ENCODE results near the gene CGNL1.

The CGNL1 gene

DNA sequence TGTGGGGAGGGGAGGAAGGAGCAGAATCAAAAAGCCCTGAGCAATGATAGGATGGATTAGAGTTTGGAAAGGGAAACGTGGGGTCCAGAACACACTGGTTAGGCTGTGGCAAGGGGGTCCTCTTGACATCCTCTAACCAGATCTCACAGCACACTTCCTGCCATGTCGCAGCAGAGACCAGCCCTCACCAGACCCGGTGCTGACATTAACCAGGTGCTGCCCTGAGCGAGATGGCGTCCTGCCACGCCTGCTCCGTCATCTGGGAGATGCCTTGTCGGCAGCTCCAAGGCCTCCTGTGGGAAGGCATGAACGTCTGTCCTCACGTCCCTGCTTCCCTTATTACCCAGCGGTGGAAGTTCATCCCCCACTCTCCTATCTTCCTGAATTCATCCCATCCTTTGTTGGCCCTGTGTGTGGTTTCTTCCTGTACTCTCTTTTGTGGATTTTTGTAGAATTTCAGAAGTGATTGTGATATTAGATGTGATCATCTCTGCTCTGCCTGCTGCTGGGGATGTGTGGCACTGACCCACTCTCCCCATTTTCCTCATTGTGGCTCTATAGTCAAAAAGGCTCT lies 186.0 kb downstream of the CGNL1 start:
- no peak for ATAC-seq (ENCODE audit: insufficient read depth, low read depth)
- no peak for DNase-seq
- Histone ChIP-seq H3K79me2 (ENCODE audit: insufficient read depth, low read length) (no peaks in the 10 kb centered on the region), H3K4me2 (ENCODE audit: insufficient read depth, low read length) (no peak overlapping the region), H3K27ac (ENCODE audit: low read length) (no peak overlapping the region), H3K9ac (ENCODE audit: low read depth, low read length) (no peak overlapping the region), H3K27me3 (ENCODE audit: insufficient read depth, low read length, poor library complexity) (peaks cover 16% of the 10 kb centered on the region), H2AFZ (ENCODE audit: low read depth, low read length) (no peak overlapping the region), H3K9me3 (ENCODE audit: insufficient read depth, low read length, severe bottlenecking) (no peaks in the 10 kb centered on the region), H4K20me1 (ENCODE audit: insufficient read depth, low read length) (no peaks in the 10 kb centered on the region), H3K4me1 (ENCODE audit: insufficient read depth, low read length) (peaks cover 6% of the 10 kb centered on the region), H3K36me3 (ENCODE audit: insufficient read depth, low read length) (no peaks in the 10 kb centered on the region), H3K4me3 (ENCODE audit: low read depth in 1 of 2, low read length in 2 of 2) (no peak overlapping the region)
- TF ChIP-seq CTCF (IDR thresholded peaks at IDR 0.05; ENCODE audit: borderline replicate concordance, extremely low read depth, low read length, poor library complexity, severe bottlenecking) (no peak), EZH2 (IDR thresholded peaks at IDR 0.05; ENCODE audit: borderline replicate concordance, low read depth, low read length, severe bottlenecking) (no peak)

DNA sequence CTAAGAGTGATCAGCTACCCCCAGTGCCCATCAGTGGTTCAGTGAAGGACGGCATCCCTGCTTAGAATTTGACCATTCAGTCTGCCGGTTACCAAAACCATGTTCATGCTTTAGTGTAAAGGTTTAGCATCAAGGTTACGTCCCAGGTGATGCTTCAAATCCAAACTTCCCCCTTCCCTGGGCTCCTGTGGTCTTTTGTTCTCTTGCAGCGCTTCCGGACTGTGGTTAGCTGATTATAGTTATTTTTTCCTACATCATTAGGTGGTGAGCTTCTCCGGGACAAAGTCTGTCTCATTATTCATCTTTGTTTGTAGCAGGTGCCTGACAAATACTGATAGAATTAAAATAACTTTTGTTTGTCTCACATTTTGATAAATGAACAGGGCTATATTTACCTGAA lies 187.1 kb downstream of the CGNL1 start:
- H3K27me3 ChIP-seq (ENCODE audit: insufficient read depth, low read length, poor library complexity), result peaks cover 11% of the 10 kb centered on the region
- DNase-seq (peak; percentile 16), ATAC-seq (ENCODE audit: insufficient read depth, low read depth) (no peak)
- H3K9me3 ChIP-seq (ENCODE audit: insufficient read depth, low read length, severe bottlenecking), result no peaks in the 10 kb centered on the region
- H3K27ac ChIP-seq (ENCODE audit: low read length), result no peak overlapping the region
- peaks cover 6% of the 10 kb centered on the region for H3K4me1 ChIP-seq (ENCODE audit: insufficient read depth, low read length)
- H3K79me2 ChIP-seq (ENCODE audit: insufficient read depth, low read length), result no peaks in the 10 kb centered on the region
- no peak overlapping the region for H2AFZ ChIP-seq (ENCODE audit: low read depth, low read length)
- H3K4me3 ChIP-seq (ENCODE audit: low read depth in 1 of 2, low read length in 2 of 2), result no peak overlapping the region
- H4K20me1 ChIP-seq (ENCODE audit: insufficient read depth, low read length), result no peaks in the 10 kb centered on the region
- H3K9ac ChIP-seq (ENCODE audit: low read depth, low read length), result no peak overlapping the region
- no peak overlapping the region for H3K4me2 ChIP-seq (ENCODE audit: insufficient read depth, low read length)
- H3K36me3 ChIP-seq (ENCODE audit: insufficient read depth, low read length), result no peaks in the 10 kb centered on the region
- TF ChIP-seq CTCF (IDR thresholded peaks at IDR 0.05; ENCODE audit: borderline replicate concordance, extremely low read depth, low read length, poor library complexity, severe bottlenecking), result no peak
- TF ChIP-seq EZH2 (IDR thresholded peaks at IDR 0.05; ENCODE audit: borderline replicate concordance, low read depth, low read length, severe bottlenecking), result no peak

DNA sequence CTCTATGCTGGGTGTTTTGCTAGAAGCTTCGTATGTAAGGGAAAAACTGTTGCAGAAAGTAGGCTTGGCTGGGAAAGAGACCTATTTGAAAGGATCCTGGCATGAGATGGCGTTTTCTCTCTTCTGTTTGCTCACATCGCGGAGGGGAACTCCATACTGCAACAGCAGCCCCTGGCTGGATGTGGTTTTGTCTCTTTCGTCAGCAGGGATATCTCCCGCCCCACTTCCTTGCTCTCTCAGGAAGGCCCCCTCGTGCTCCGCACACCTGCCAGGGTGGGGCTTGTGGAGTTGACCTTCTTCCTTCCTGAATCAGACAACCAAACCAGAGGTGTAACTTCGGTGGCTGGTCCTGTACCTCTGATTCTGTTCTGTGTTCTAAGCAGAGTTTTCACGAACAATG lies 189.0 kb downstream of the CGNL1 start:
- Histone ChIP-seq H3K4me2 (ENCODE audit: insufficient read depth, low read length) (peak overlapping the region; percentile 2; the same call in 1 of the 2 replicates), H3K4me3 (ENCODE audit: low read depth in 1 of 2, low read length in 2 of 2) (no peak overlapping the region), H3K36me3 (ENCODE audit: insufficient read depth, low read length) (no peaks in the 10 kb centered on the region), H4K20me1 (ENCODE audit: insufficient read depth, low read length) (no peaks in the 10 kb centered on the region), H3K79me2 (ENCODE audit: insufficient read depth, low read length) (no peaks in the 10 kb centered on the region), H3K27ac (ENCODE audit: low read length) (no peak overlapping the region), H3K4me1 (ENCODE audit: insufficient read depth, low read length) (peaks cover 6% of the 10 kb centered on the region), H2AFZ (ENCODE audit: low read depth, low read length) (no peak overlapping the region), H3K27me3 (ENCODE audit: insufficient read depth, low read length, poor library complexity) (peaks cover 9% of the 10 kb centered on the region), H3K9ac (ENCODE audit: low read depth, low read length) (no peak overlapping the region), H3K9me3 (ENCODE audit: insufficient read depth, low read length, severe bottlenecking) (no peaks in the 10 kb centered on the region)
- DNase-seq, result peak; percentile 52
- TF ChIP-seq EZH2 (IDR thresholded peaks at IDR 0.05; ENCODE audit: borderline replicate concordance, low read depth, low read length, severe bottlenecking), result no peak
- peak; percentile 81 for ATAC-seq (ENCODE audit: insufficient read depth, low read depth)

DNA sequence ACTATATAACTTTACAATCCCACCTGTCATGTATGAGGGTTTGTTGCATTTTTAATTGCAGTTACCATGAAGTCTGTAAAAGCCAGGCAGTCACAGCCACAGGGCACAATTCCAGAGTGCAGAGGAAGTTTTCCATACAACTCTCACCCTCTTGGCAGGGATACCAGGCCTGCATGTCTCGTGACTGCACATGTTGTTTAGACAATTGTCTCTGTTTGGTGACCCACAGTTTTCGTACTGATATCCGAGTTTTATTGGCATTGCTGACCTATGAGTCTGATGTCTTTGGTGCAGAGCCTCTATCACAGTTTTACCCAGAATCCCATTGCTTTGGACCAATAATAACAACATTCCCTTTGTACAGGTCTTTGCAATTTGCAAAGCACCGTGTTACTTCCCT lies 190.5 kb downstream of the CGNL1 start:
- H3K4me2 ChIP-seq (ENCODE audit: insufficient read depth, low read length), result no peak overlapping the region
- TF ChIP-seq CTCF (IDR thresholded peaks at IDR 0.05; ENCODE audit: borderline replicate concordance, extremely low read depth, low read length, poor library complexity, severe bottlenecking), result no peak
- TF ChIP-seq EZH2 (IDR thresholded peaks at IDR 0.05; ENCODE audit: borderline replicate concordance, low read depth, low read length, severe bottlenecking), result no peak
- peaks cover 13% of the 10 kb centered on the region for H3K27me3 ChIP-seq (ENCODE audit: insufficient read depth, low read length, poor library complexity)
- no peaks in the 10 kb centered on the region for H3K79me2 ChIP-seq (ENCODE audit: insufficient read depth, low read length)
- H3K4me1 ChIP-seq (ENCODE audit: insufficient read depth, low read length), result peaks cover 6% of the 10 kb centered on the region
- no peak overlapping the region for H3K27ac ChIP-seq (ENCODE audit: low read length)
- no peaks in the 10 kb centered on the region for H4K20me1 ChIP-seq (ENCODE audit: insufficient read depth, low read length)
- H3K9ac ChIP-seq (ENCODE audit: low read depth, low read length), result no peak overlapping the region
- H3K36me3 ChIP-seq (ENCODE audit: insufficient read depth, low read length), result no peaks in the 10 kb centered on the region
- ATAC-seq (ENCODE audit: insufficient read depth, low read depth) (no peak), DNase-seq (no peak)
- no peak overlapping the region for H3K4me3 ChIP-seq (ENCODE audit: low read depth in 1 of 2, low read length in 2 of 2)
- H2AFZ ChIP-seq (ENCODE audit: low read depth, low read length), result no peak overlapping the region
- H3K9me3 ChIP-seq (ENCODE audit: insufficient read depth, low read length, severe bottlenecking), result no peaks in the 10 kb centered on the region

All from DND-41 (cell line).